WTC11 (cell line): ENCODE data around the gene TGFBRAP1. TPM values are rescaled to one million over a fixed set of nuclear protein-coding genes. Genes with fewer than 3 reads are reported as not detected.

Source experiments
- ATAC-seq: fragments of 200-7000 bp; cut with Tn5 transposase; 2 replicates; pipeline ENCODE4 v1.10.0; 2021; ENCODE audit warnings: mild to moderate bottlenecking, moderate library complexity
- CTCF ChIA-PET: fragments of 300-600 bp; sonication (Branson Sonifier 250); formaldehyde crosslinking; loops from one replicate; lab custom pipeline; 2021; ENCODE audit warnings: antibody characterized with exemption; lab: Charles Lee
- POLR2A ChIA-PET: fragments of 350-600 bp; sonication (Branson Sonifier 250); formaldehyde crosslinking; loops from one replicate; lab custom pipeline; 2021; ENCODE audit warnings: antibody characterized with exemption; lab: Charles Lee
- DNase-seq: peaks from one replicate; pipeline ENCODE4 v3.0.0; 2021; ENCODE audit warnings: low spot score
- H3K27ac Mint-ChIP-seq: 2 replicates; pipeline ENCODE4 v1.8.0; 2021; ENCODE audit warnings: mixed read lengths
- H3K27me3 Mint-ChIP-seq: 2 replicates; pipeline ENCODE4 v1.8.0; 2021; ENCODE audit warnings: low read depth, mild to moderate bottlenecking, moderate library complexity, mixed read lengths
- H3K36me3 Mint-ChIP-seq: 2 replicates; pipeline ENCODE4 v1.8.0; 2021; ENCODE audit warnings: mixed read lengths
- H3K4me1 Mint-ChIP-seq: 2 replicates; pipeline ENCODE4 v1.8.0; 2022; ENCODE audit warnings: mixed read lengths
- H3K4me3 Mint-ChIP-seq: 2 replicates; pipeline ENCODE4 v1.8.0; 2021; ENCODE audit warnings: mild to moderate bottlenecking, moderate library complexity, mixed read lengths
- H3K9me3 Mint-ChIP-seq: 2 replicates; pipeline ENCODE4 v1.8.0; 2021; ENCODE audit warnings: mixed read lengths
- ATF2 ChIP-seq: sonication (generic); formaldehyde crosslinking; IDR thresholded peaks from 2 replicates; pipeline ENCODE4 v1.8.1; 2022; ENCODE audit warnings: low read depth, missing genetic modification reagents, borderline replicate concordance
- CBFB ChIP-seq: sonication (generic); formaldehyde crosslinking; IDR thresholded peaks from 2 replicates; pipeline ENCODE4 v1.8.1; 2022; ENCODE audit warnings: mild to moderate bottlenecking, low read depth, missing genetic modification reagents
- ELF4 ChIP-seq: sonication (generic); formaldehyde crosslinking; IDR thresholded peaks from 2 replicates; pipeline ENCODE4 v1.8.1; 2022; ENCODE audit warnings: low read depth, mild to moderate bottlenecking, moderate library complexity, missing genetic modification reagents
- ETV6 ChIP-seq: sonication (generic); formaldehyde crosslinking; IDR thresholded peaks from 2 replicates; pipeline ENCODE4 v1.8.1; 2022; ENCODE audit warnings: mild to moderate bottlenecking, missing genetic modification reagents
- FOXK1 ChIP-seq: sonication (generic); formaldehyde crosslinking; IDR thresholded peaks from 2 replicates; pipeline ENCODE4 v1.8.0; 2022; ENCODE audit warnings: mild to moderate bottlenecking, moderate library complexity, missing genetic modification reagents
- GTF2I ChIP-seq: fragments of 250-450 bp; sonication (Bioruptor Pico); conservative IDR thresholded peaks from 2 replicates; pipeline ENCODE4 v1.4.0; 2021; ENCODE audit warnings: mild to moderate bottlenecking
- NFYB ChIP-seq: sonication (generic); formaldehyde crosslinking; conservative IDR thresholded peaks from 2 replicates; pipeline ENCODE4 v1.8.0; 2022; ENCODE audit warnings: low read depth, missing genetic modification reagents
- NR2C2 ChIP-seq: sonication (generic); formaldehyde crosslinking; IDR thresholded peaks from 2 replicates; pipeline ENCODE4 v1.8.0; 2022; ENCODE audit warnings: mild to moderate bottlenecking, missing genetic modification reagents
- PRRX2 ChIP-seq: fragments of 250-450 bp; sonication (Bioruptor Pico); IDR thresholded peaks from 2 replicates; pipeline ENCODE4 v1.8.0; 2021; ENCODE audit warnings: mild to moderate bottlenecking
- ZBTB21 ChIP-seq: sonication (generic); formaldehyde crosslinking; IDR thresholded peaks from 2 replicates; pipeline ENCODE4 v1.8.1; 2023; ENCODE audit warnings: mild to moderate bottlenecking, missing genetic modification reagents, borderline replicate concordance
- ZNF138 ChIP-seq: sonication (generic); formaldehyde crosslinking; conservative IDR thresholded peaks from 2 replicates; pipeline ENCODE4 v1.8.1; 2022; ENCODE audit warnings: mild to moderate bottlenecking, moderate library complexity, missing genetic modification reagents
- ZNF281 ChIP-seq: sonication (generic); formaldehyde crosslinking; IDR thresholded peaks from 2 replicates; pipeline ENCODE4 v1.8.0; 2023; ENCODE audit warnings: mild to moderate bottlenecking, missing genetic modification reagents
- ZNF512 ChIP-seq: sonication (generic); formaldehyde crosslinking; IDR thresholded peaks from 2 replicates; pipeline ENCODE4 v1.8.1; 2022; ENCODE audit warnings: missing genetic modification reagents, borderline replicate concordance
- ZNF532 ChIP-seq: fragments of 250-450 bp; sonication (Bioruptor Pico); IDR thresholded peaks from 2 replicates; pipeline ENCODE4 v1.9.0; 2021; ENCODE audit warnings: mild to moderate bottlenecking, borderline replicate concordance
- total RNA-seq: library from RNA; stranded (reverse); gene quantifications from 3 replicates; pipeline ENCODE4 v1.2.3, GENCODE V29; 2021
- TF ChIP-seq, protein P1 (sequence below): fragments of 250-450 bp; sonication (Bioruptor Pico); IDR thresholded peaks from 2 replicates; pipeline ENCODE4 v1.8.0; 2021; ENCODE audit warnings: mild to moderate bottlenecking
- TF ChIP-seq, protein P2 (sequence below): sonication (generic); formaldehyde crosslinking; IDR thresholded peaks from 2 replicates; pipeline ENCODE4 v1.8.1; 2022; ENCODE audit warnings: mild to moderate bottlenecking, moderate library complexity, missing genetic modification reagents
- TF ChIP-seq, protein P3 (sequence below): fragments of 250-450 bp; sonication (Bioruptor Pico); IDR thresholded peaks from 2 replicates; pipeline ENCODE4 v2.1.2; 2022; ENCODE audit warnings: mild to moderate bottlenecking, moderate library complexity
- TF ChIP-seq, protein P4 (sequence below): sonication (generic); formaldehyde crosslinking; IDR thresholded peaks from 2 replicates; pipeline ENCODE4 v1.8.1; 2023; ENCODE audit warnings: mild to moderate bottlenecking, missing genetic modification reagents, moderate library complexity
- TF ChIP-seq, protein P5 (sequence below): sonication (generic); formaldehyde crosslinking; IDR thresholded peaks from 2 replicates; pipeline ENCODE4 v1.8.1; 2023; ENCODE audit warnings: mild to moderate bottlenecking, missing genetic modification reagents, moderate library complexity

Gene TGFBRAP1
- total RNA-seq, 1 experiment from 2014 or later: 16.3 TPM

- TF ChIP-seq, protein P1, sequence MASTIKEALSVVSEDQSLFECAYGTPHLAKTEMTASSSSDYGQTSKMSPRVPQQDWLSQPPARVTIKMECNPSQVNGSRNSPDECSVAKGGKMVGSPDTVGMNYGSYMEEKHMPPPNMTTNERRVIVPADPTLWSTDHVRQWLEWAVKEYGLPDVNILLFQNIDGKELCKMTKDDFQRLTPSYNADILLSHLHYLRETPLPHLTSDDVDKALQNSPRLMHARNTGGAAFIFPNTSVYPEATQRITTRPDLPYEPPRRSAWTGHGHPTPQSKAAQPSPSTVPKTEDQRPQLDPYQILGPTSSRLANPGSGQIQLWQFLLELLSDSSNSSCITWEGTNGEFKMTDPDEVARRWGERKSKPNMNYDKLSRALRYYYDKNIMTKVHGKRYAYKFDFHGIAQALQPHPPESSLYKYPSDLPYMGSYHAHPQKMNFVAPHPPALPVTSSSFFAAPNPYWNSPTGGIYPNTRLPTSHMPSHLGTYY: no peak
- TF ChIP-seq GTF2I (CRISPR knock-in tag) (no peak), CBFB (CRISPR knock-in tag) (no peak), ZNF512 (no peak), ZNF281 (no peak), NR2C2 (no peak), ZNF532 (CRISPR knock-in tag) (no peak)
- TF ChIP-seq, protein P2, sequence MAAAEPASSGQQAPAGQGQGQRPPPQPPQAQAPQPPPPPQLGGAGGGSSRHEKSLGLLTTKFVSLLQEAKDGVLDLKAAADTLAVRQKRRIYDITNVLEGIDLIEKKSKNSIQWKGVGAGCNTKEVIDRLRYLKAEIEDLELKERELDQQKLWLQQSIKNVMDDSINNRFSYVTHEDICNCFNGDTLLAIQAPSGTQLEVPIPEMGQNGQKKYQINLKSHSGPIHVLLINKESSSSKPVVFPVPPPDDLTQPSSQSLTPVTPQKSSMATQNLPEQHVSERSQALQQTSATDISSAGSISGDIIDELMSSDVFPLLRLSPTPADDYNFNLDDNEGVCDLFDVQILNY (CRISPR knock-in tag): no peak
- TF ChIP-seq, protein P3, sequence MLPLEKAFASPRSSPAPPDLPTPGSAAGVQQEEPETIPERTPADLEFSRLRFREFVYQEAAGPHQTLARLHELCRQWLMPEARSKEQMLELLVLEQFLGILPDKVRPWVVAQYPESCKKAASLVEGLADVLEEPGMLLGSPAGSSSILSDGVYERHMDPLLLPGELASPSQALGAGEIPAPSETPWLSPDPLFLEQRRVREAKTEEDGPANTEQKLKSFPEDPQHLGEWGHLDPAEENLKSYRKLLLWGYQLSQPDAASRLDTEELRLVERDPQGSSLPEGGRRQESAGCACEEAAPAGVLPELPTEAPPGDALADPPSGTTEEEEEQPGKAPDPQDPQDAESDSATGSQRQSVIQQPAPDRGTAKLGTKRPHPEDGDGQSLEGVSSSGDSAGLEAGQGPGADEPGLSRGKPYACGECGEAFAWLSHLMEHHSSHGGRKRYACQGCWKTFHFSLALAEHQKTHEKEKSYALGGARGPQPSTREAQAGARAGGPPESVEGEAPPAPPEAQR (CRISPR knock-in tag): no peak
Observed at GRCh38 chr2:105288133-105288532, 41.4 kb downstream of the TGFBRAP1 start (continued).

GRCh38 chr2:105287692-105288091 lies 41.8 kb downstream of the TGFBRAP1 start:
- H3K4me3 Mint-ChIP-seq: no peak overlapping the region
- H3K27ac Mint-ChIP-seq: no peak overlapping the region
- H3K27me3 Mint-ChIP-seq: no peaks in the 10 kb centered on the region
- H3K4me1 Mint-ChIP-seq: no peaks in the 10 kb centered on the region
- DNase-seq (peak; percentile 58), ATAC-seq (peak; percentile 82)
- H3K36me3 Mint-ChIP-seq: peaks cover 13% of the 10 kb centered on the region
- no peaks in the 10 kb centered on the region for H3K9me3 Mint-ChIP-seq
- ChIA-PET POLR2A (no interaction called here), CTCF (interaction anchor here (0.6 to 1.6 kb wide), 10 partner anchors 9 to 233 kb away, joined by 3 to 9 read pairs (median 3); no protein-coding TSS in a partner anchor)
- no peak for TF ChIP-seq ELF4
- no peak for TF ChIP-seq ZNF138 (CRISPR knock-in tag)
- no peak for TF ChIP-seq ATF2 (CRISPR knock-in tag)
- TF ChIP-seq, protein P4, sequence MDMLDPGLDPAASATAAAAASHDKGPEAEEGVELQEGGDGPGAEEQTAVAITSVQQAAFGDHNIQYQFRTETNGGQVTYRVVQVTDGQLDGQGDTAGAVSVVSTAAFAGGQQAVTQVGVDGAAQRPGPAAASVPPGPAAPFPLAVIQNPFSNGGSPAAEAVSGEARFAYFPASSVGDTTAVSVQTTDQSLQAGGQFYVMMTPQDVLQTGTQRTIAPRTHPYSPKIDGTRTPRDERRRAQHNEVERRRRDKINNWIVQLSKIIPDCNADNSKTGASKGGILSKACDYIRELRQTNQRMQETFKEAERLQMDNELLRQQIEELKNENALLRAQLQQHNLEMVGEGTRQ (CRISPR knock-in tag): peak; percentile 89
- no peak for TF ChIP-seq GTF2I (CRISPR knock-in tag)
- TF ChIP-seq, protein P3 (CRISPR knock-in tag): no peak
- TF ChIP-seq, protein P5, sequence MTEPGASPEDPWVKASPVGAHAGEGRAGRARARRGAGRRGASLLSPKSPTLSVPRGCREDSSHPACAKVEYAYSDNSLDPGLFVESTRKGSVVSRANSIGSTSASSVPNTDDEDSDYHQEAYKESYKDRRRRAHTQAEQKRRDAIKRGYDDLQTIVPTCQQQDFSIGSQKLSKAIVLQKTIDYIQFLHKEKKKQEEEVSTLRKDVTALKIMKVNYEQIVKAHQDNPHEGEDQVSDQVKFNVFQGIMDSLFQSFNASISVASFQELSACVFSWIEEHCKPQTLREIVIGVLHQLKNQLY: no peak
- no peak for TF ChIP-seq PRRX2 (CRISPR knock-in tag)
- no peak for TF ChIP-seq NFYB
- no peak for TF ChIP-seq FOXK1 (CRISPR knock-in tag)
- no peak for TF ChIP-seq ETV6 (CRISPR knock-in tag)
- no peak for TF ChIP-seq ZBTB21 (CRISPR knock-in tag)
